HFFc6 (cell line): Measurements from ENCODE around the gene ID1. TPM values are rescaled to one million over a fixed set of nuclear protein-coding genes. Genes with fewer than 3 reads are reported as not detected.
"Not testable (repeated sequence)": the region's sequence is repeated elsewhere in the genome, so short reads cannot be mapped to it uniquely, and the experiment has no call there.

Experiments
- DNase-seq: peaks from one replicate; pipeline ENCODE4 v3.0.0-alpha.2; 2018
- H3K27ac Mint-ChIP-seq: 2 replicates; pipeline ENCODE4 v1.8.0; 2020; ENCODE audit warnings: mild to moderate bottlenecking, mixed read lengths
- H3K27me3 Mint-ChIP-seq: 2 replicates; pipeline ENCODE4 v1.8.0; 2021; ENCODE audit warnings: mild to moderate bottlenecking, moderate library complexity, mixed read lengths; ENCODE audit not compliant: insufficient read depth
- H3K36me3 Mint-ChIP-seq: 2 replicates; pipeline ENCODE4 v1.8.0; 2021; ENCODE audit warnings: low read depth, mixed read lengths
- H3K4me1 Mint-ChIP-seq: 2 replicates; pipeline ENCODE4 v1.8.0; 2020; ENCODE audit warnings: low read depth, mixed read lengths
- H3K4me3 Mint-ChIP-seq: 2 replicates; pipeline ENCODE4 v1.8.0; 2020; ENCODE audit warnings: mild to moderate bottlenecking, moderate library complexity, mixed read lengths
- H3K9me3 Mint-ChIP-seq: 2 replicates; pipeline ENCODE4 v1.8.0; 2020; ENCODE audit warnings: mild to moderate bottlenecking, mixed read lengths
- total RNA-seq, 6 experiments: library from RNA; stranded (reverse); fragmentation: NEBNext Ultra II Directional; extraction: Animal tissue kit (Norgen Biotek cat#: 25700); gene quantifications; 2 replicates in 1 of 6; 3 replicates in 5 of 6; pipeline ENCODE4 v1.2.3, GENCODE V29; 2021
- TF ChIP-seq, protein P1 (sequence below): fragments of 200-600 bp; sonication (generic); IDR thresholded peaks from 2 replicates; pipeline ENCODE4 v1.5.0; 2021; ENCODE audit warnings: antibody characterized with exemption, mild to moderate bottlenecking

Gene ID1
- total RNA-seq, 6 experiments from 2014 or later: 397 to 487 (median 452) TPM

DNA sequence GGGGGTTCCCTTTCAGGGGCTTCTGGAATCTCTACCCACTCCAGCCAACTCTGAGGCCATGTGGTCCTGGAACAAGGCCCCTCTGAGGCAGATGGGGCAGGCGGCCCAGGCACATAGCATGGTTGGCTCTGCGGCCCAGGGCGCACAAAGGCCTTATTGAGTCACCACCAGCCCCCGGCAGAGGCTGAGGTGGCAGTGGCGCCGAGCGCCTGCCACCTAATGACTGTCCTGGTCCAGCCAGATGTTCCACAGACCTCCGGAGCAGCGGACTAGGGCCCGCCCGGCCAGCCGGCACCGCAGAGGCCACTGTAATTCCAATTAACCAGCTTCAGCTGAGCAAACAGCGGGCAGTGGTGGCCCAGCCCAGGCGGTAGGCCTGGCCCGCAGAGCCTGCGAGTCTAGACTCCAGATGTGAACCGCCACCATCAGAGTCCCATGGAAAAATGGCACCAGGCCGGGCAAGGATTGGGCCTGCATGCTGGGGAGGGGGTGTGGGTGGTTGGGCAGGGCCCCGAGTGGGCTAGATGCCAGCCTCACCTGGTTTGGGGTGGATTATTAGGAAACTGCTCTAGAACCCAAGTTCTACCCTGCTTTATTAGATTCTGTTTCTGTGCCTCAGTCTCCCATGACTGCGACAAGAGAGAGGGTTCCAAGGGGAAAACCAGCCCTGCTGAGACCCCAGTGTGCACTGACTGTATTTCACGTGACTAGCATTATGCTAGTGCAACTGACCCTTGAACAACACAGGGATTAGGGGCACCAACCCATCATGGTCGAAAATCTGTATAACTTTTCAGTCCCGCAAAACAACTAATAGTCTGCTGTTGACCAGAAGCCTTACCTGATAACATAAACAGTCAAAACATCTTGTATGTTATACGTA is 34.1 kb upstream of the ID1 start:
- H3K4me1 Mint-ChIP-seq: peaks cover 68% of the 10 kb centered on the region
- TF ChIP-seq, protein P1, sequence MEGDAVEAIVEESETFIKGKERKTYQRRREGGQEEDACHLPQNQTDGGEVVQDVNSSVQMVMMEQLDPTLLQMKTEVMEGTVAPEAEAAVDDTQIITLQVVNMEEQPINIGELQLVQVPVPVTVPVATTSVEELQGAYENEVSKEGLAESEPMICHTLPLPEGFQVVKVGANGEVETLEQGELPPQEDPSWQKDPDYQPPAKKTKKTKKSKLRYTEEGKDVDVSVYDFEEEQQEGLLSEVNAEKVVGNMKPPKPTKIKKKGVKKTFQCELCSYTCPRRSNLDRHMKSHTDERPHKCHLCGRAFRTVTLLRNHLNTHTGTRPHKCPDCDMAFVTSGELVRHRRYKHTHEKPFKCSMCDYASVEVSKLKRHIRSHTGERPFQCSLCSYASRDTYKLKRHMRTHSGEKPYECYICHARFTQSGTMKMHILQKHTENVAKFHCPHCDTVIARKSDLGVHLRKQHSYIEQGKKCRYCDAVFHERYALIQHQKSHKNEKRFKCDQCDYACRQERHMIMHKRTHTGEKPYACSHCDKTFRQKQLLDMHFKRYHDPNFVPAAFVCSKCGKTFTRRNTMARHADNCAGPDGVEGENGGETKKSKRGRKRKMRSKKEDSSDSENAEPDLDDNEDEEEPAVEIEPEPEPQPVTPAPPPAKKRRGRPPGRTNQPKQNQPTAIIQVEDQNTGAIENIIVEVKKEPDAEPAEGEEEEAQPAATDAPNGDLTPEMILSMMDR: peak; percentile 18; the same call in 1 of the 2 replicates
- H3K27ac Mint-ChIP-seq: peak overlapping the region; percentile 94
- H3K4me3 Mint-ChIP-seq: peak overlapping the region; percentile 57
- peaks cover 19% of the 10 kb centered on the region for H3K27me3 Mint-ChIP-seq
- no peaks in the 10 kb centered on the region; the same call in 1 of the 2 replicates for H3K9me3 Mint-ChIP-seq
- no peaks in the 10 kb centered on the region; the same call in 1 of the 2 replicates for H3K36me3 Mint-ChIP-seq
- DNase-seq: peak; percentile 70

- Mint-ChIP-seq H3K4me3 (peak overlapping the region; percentile 65), H3K4me1 (peaks cover 67% of the 10 kb centered on the region), H3K9me3 (no peaks in the 10 kb centered on the region; the same call in 1 of the 2 replicates), H3K36me3 (no peaks in the 10 kb centered on the region; the same call in 1 of the 2 replicates), H3K27ac (peak overlapping the region; percentile 94), H3K27me3 (peaks cover 18% of the 10 kb centered on the region)
- DNase-seq: no peak
- TF ChIP-seq, protein P1: peak; percentile 8; the same call in 1 of the 2 replicates
Observed at GRCh38 chr20:31572042-31572700, 32.9 kb upstream of the ID1 start.

GRCh38 chr20:31572701-31573554 is 32.2 kb upstream of the ID1 start:
- peaks cover 60% of the 10 kb centered on the region for H3K4me1 Mint-ChIP-seq
- TF ChIP-seq, protein P1: no peak
- H3K27ac Mint-ChIP-seq: peak overlapping the region; percentile 94
- DNase-seq: peak; percentile 98
- H3K27me3 Mint-ChIP-seq: peaks cover 16% of the 10 kb centered on the region
- peaks cover 6% of the 10 kb centered on the region; the same call in 1 of the 2 replicates for H3K9me3 Mint-ChIP-seq
- H3K4me3 Mint-ChIP-seq: peak overlapping the region; percentile 84
- H3K36me3 Mint-ChIP-seq: peaks cover 7% of the 10 kb centered on the region; the same call in 1 of the 2 replicates

DNA sequence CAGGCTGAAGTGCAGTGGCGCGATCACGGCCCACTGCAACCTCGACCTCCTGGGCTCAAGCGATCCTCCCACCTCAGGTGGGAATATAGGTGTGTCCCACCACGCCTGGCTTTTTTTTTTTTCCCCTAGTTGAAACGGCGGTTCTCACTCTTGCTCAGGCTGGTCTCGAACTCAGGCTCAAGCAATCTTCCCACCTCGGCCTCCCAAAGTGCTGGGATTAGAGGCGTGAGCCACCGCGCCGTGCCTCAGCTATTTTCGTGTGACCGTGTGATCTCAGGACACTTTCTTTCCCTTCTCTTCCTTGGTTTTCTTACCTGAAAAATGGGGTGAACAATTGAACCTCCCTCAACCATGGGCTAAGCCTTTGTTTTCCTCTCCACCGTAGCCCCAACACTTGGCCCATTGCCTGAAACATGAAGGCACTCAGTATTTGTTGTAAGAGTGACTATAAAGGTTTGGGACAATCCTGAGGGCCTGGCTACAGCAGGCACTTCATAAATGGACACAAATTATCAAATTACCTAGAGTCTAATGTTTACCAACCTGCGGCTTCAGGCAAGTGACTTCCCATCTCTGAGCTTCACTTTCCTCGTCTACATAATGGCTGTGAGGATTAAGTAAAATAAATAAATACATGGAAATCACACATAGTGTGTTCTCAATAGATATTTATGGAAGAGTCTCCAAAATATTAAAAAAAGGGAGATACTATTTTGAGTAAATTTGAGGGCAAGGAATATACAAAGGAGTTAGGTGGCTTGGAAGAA is 31.4 kb upstream of the ID1 start:
- Mint-ChIP-seq H3K4me1 (peaks cover 52% of the 10 kb centered on the region), H3K4me3 (peak overlapping the region; percentile 84), H3K27me3 (peaks cover 16% of the 10 kb centered on the region), H3K9me3 (peaks cover 7% of the 10 kb centered on the region; the same call in 1 of the 2 replicates), H3K36me3 (peaks cover 9% of the 10 kb centered on the region; the same call in 1 of the 2 replicates), H3K27ac (peak overlapping the region; percentile 93)
- DNase-seq: no peak
- TF ChIP-seq, protein P1: no peak

DNA sequence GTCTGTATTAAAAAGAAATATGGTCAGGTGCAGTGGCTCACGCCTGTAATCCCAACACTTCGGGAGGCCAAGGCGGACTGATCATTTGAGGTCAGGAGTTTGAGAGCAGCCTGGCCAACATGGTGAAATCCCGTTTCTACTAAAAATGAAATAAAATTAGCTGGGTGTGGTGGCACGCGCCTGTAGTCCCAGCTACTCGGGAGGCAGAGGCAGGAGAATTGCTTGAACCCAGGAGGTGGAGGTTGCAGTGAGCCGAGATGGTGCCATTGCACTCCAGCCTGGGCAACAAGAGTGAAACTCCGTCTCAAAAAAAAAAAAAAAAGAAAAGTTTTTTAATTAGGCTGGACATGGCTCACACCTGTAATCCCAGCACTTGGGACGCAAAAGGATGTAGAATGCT is 30.1 kb upstream of the ID1 start:
- peaks cover 14% of the 10 kb centered on the region; the same call in 1 of the 2 replicates for H3K36me3 Mint-ChIP-seq
- H3K27me3 Mint-ChIP-seq: peaks cover 12% of the 10 kb centered on the region
- DNase-seq, H3K27ac Mint-ChIP-seq, H3K9me3 Mint-ChIP-seq, H3K4me3 Mint-ChIP-seq: not testable (repeated sequence)
- peaks cover 39% of the 10 kb centered on the region for H3K4me1 Mint-ChIP-seq
